GM19240 (cell line): ENCODE measurements around the gene RNU7-1.
A peak's percentile ranks its signal among the peaks of the same experiment; 100 is the strongest.
"Not testable (repeated sequence)": the region's sequence is repeated elsewhere in the genome, so short reads cannot be mapped to it uniquely, and the experiment has no call there.

Experiments
- DNase-seq: peaks from one replicate; pipeline ENCODE4 v3.0.0; 2011; ENCODE audit warnings: low spot score; ENCODE audit not compliant: insufficient read length

Gene RNU7-1

GRCh38 chr12:6943722-6944380 lies at the start of gene RNU7-1, which contains the start of gene C12orf57:
Gene RNU7-1 (plus strand): TSS chr12:6943816.
Gene C12orf57 (plus strand): TSS chr12:6944022. CDS start chr12:6944122, 100 bp downstream.
- peak; percentile 42 for DNase-seq

- DNase-seq = no peak
Observed at GRCh38 chr12:6894321-6894720, 49.3 kb upstream of the RNU7-1 start.

- no peak for DNase-seq
Observed at GRCh38 chr12:6896846-6897435, 46.7 kb upstream of the RNU7-1 start.

GRCh38 chr12:6899427-6899826 lies 44.2 kb upstream of the RNU7-1 start:
- no peak for DNase-seq

- DNase-seq = no peak
Observed at GRCh38 chr12:6899837-6900519, 43.6 kb upstream of the RNU7-1 start.

GRCh38 chr12:6902448-6902847 lies 41.2 kb upstream of the RNU7-1 start:
- no peak for DNase-seq

GRCh38 chr12:6903722-6904121 lies 39.9 kb upstream of the RNU7-1 start:
- DNase-seq = no peak

GRCh38 chr12:6904280-6905276 lies 39.0 kb upstream of the RNU7-1 start, which contains the start of gene LRRC23:
Gene LRRC23 (plus strand): TSS chr12:6904822. CDS start chr12:6905634, 812 bp downstream.
- peak; percentile 96 for DNase-seq

GRCh38 chr12:6905414-6906040 lies 38.1 kb upstream of the RNU7-1 start:
- DNase-seq = no peak

- DNase-seq = not testable (repeated sequence)
Observed at GRCh38 chr12:6908141-6908540, 35.5 kb upstream of the RNU7-1 start.

GRCh38 chr12:6909421-6910145 lies 34.0 kb upstream of the RNU7-1 start:
- DNase-seq = no peak

GRCh38 chr12:6912164-6912935 lies 31.3 kb upstream of the RNU7-1 start:
- no peak for DNase-seq

- DNase-seq = no peak
Observed at GRCh38 chr12:6914246-6914946, 29.2 kb upstream of the RNU7-1 start, which contains the start of gene ENO2. Gene ENO2 (plus strand): TSS chr12:6914580. CDS start chr12:6915833, 1,253 bp downstream.

- no peak for DNase-seq
Observed at GRCh38 chr12:6914947-6915788, 28.4 kb upstream of the RNU7-1 start.

- DNase-seq = no peak
Observed at GRCh38 chr12:6915789-6916285, 27.8 kb upstream of the RNU7-1 start.

- DNase-seq = no peak
Observed at GRCh38 chr12:6916426-6917200, 27.0 kb upstream of the RNU7-1 start.
